Measurements from ENCODE around the gene TUBA3D. TPM values are rescaled to one million over a fixed set of nuclear protein-coding genes. Genes with fewer than 3 reads are reported as not detected.
"Not testable (repeated sequence)": the region's sequence is repeated elsewhere in the genome, so short reads cannot be mapped to it uniquely, and the experiment has no call there.

Gene TUBA3D
- total RNA-seq, 1 experiment from 2014 or later: not detected

- DNase-seq (ENCODE audit: low spot score): not testable (repeated sequence)
These were observed 8.3 kb downstream of the TUBA3D start for GRCh38 chr2:131483981-131484820.

DNA sequence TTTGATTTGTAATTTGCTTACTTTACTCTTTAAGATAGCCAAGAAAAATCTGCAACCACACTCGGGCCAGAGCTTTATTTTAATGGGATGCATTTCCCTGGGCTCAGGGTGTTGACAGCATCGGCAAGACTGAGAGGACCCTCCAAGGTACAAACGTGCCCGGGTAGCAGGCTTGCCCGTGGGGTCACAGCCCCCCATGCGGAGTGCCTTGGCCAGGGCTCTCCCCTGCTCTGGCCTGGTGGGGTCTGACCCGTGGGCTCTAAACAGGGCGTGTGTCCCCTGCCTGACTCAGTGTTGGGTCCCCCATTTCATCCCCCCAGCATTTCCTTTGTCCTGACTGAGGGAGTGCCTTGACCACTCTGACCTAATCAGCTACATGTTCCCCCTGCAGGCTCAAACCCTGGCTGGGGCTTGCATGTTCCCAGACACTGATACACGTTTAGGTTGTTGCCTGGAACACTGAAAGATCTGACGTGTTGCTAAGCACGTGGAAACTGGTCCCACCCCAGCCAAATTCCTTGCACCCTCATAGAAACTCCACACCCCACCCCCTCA, 9.1 kb downstream of the TUBA3D start:
- not testable (repeated sequence) for DNase-seq (ENCODE audit: low spot score)

DNA sequence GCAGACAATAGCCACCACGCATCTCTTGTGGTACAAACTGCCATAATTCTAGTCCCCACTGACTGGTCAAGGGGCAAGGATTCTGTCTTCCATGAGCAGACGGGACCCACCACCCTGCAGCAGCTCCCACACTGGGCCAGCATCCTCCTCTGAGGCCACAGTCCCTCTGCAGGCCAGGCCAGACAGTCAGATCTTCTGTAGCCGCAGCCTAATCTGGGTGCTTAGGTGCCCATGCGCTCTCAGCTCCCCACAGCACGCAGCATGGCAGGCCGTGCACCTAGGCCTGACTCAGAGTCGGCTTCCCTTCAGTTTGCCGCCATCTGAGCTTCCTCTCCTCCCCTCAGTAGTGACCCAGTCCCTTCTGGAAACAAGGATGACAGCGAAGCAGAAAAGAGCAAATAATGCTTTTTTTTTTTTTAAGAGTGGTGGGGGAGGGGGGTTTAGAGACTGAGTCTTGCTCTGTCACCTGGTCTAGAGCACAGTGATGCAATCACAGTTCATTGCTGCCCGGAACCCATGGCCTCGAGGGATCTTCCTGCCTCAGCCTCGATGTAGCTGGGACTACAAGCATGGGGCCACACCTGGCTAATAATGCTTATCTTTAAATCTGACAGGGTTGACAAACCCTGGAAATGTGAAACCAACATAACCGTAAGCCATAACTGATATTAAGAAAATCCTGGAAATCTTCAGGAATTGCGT, 10.4 kb downstream of the TUBA3D start:
- not testable (repeated sequence) for DNase-seq (ENCODE audit: low spot score)

DNA sequence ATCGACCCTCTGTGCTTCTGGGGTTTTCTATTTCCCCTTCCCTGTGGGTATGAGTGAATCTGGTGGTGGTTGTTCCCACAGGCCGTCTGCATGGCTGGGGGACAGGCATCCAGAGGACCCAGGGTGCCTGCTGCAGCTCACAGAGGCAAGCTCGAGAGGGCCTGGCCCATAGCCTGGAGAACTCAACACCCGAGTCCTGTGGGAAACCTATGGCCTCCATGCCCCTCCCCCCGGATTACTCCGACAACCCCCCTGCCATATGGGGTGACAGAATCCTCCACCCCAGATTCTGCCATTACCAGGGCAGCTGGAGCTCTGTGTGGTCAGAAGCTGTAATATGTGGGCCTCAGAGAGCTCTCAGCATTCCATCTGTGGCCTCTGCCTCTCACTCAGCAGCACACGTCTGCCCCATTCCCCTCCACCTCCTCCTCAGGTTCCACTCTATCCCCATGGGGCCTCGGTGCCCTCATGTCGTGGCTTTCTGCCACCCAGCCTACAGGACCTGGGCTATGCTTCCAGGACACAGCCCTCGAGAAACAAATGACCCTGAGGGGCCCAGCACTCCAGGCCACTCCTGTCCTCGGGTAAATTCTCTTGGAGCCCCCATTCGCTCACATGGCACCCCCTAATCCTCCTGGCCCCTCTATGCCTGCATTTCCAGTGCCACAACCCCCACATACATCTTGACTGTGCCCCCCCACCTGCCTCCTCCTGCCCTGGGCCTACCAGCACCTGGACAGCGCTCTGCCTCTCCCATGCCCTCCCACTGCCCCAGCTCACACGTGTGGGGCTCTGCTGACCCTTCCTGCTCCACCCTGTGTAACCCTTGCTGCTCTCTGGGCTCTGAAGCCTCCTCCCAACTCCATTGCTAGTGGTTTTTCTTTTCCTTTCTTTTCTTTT, 12.6 kb downstream of the TUBA3D start:
- DNase-seq (ENCODE audit: low spot score): no peak

GRCh38 chr2:131490616-131491468, 14.9 kb downstream of the TUBA3D start:
- DNase-seq (ENCODE audit: low spot score): not testable (repeated sequence)

- DNase-seq (ENCODE audit: low spot score): not testable (repeated sequence)
These were observed 15.5 kb downstream of the TUBA3D start for GRCh38 chr2:131491469-131491836.

DNA sequence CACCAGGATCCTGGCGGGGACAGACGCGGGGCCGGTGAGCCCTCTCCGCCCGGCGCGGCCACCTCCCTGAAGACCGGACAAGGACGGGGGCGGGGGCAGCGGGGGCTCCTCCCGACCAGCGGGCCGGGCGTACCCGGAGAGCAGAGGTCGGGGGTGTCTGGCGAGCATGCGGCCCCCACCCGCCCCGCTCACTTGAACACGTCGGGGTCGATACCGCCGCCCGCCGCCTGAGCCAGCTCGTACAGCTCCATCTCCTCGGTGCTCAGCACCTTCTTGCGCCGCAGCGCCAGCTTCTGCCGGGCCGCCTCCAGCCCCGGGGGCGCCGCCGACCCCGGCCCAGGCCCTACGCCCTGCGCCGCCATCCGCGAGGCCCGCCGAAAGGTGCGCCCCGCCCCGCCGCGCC, 16.1 kb downstream of the TUBA3D start, which contains the start of gene MZT2A:
TSS of gene MZT2A (minus strand) at position 383 of the 403 bp plus-strand sequence. CDS start at position 362, 21 bp downstream.
- not testable (repeated sequence) for DNase-seq (ENCODE audit: low spot score)

GRCh38 chr2:131492418-131493198, 16.7 kb downstream of the TUBA3D start:
- peak; percentile 95 for DNase-seq (ENCODE audit: low spot score)

DNA sequence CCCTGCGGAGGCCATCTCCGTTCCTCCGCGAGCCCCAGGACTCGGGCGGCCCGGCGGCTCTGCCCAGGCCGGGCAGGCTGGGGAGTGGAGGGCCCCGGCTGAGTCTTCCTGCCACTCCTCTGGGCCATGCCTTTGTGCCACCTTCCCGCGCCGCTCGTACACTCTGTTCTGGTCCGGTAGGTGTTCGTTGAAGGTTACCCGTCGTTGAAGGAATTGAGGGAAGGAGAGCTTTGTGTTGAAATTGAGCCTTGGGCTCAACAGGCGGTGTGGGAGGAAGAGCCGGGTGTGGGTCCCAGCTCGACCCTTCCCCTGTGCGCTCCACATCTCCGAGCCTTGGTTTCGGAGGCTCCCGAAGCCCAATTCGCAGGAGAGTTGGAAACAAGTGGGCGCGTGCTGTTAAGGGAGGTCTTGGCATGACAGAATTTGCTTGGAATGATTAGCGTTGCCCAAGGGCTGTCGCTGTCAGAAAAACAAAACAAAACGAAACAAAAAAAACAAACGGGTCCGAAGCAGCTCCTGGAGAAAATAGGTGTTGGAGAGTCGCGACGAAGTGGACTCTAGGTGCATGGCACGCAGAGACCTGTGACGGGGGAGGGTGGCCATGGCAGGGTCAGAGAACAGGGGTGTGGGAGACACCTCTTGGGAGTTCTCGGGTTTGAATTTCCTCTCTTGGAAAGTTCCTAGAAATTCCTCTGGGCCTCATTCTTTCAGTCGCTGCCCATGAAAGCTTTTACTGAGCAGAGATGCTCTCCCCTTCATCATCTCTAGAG, 17.5 kb downstream of the TUBA3D start:
- no peak for DNase-seq (ENCODE audit: low spot score)

- DNase-seq (ENCODE audit: low spot score): not testable (repeated sequence)
These were observed 19.6 kb downstream of the TUBA3D start for GRCh38 chr2:131495506-131495905.

- DNase-seq (ENCODE audit: low spot score): not testable (repeated sequence)
These were observed 22.5 kb downstream of the TUBA3D start for GRCh38 chr2:131498321-131498973.

DNA sequence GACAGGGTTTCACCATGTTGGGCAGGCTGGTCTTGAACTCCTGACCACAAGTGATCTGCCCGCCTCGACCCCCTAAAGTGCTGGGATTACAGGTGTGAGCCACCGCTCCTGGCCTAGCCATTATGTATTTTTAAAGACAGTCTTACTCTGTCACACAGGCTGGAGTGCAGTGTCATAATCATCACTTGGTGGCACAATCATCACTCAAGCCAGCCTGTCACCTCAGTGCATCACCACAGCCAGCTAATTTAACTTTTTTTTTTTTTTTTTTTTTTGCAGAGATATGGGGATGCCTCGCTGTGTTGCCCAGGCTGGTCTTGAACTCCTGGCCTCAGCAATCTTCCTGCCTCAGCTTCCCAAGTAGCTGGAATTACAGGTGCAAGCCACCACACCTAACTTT, 27.7 kb downstream of the TUBA3D start:
- DNase-seq (ENCODE audit: low spot score): not testable (repeated sequence)

DNA sequence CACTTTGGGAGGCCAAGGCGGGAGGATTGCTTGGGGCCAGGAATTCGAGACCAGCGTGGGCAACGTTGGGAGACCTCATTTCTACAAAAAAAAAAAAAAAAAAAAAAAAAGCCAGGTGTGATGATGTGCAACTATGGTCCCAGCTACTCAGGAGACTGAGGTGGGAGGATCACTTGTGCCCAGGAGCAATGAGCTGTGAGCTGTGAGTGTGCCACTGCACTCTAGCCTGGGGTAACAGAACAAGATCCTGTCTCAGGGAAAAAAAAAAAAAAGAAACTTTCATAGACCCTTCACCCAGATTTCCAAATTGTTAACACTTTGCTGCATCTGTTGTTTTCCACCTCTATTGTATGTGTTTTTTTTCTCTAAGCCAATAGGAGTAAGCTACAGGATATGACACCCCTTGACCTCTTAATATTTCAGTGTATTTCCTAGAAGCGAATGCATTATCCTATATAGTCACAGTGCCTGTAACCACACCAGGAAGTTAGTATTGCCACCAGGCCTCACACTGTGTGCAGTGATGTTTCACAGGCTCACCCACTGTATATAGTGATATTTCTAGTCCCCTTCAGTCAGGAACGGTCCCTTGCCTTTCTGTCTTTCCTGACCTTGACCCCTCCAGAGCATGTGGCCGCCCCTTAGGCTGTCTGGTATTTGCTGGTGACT, 28.3 kb downstream of the TUBA3D start:
- DNase-seq (ENCODE audit: low spot score): not testable (repeated sequence)

GRCh38 chr2:131509615-131510014, 33.7 kb downstream of the TUBA3D start:
- no peak for DNase-seq (ENCODE audit: low spot score)

DNA sequence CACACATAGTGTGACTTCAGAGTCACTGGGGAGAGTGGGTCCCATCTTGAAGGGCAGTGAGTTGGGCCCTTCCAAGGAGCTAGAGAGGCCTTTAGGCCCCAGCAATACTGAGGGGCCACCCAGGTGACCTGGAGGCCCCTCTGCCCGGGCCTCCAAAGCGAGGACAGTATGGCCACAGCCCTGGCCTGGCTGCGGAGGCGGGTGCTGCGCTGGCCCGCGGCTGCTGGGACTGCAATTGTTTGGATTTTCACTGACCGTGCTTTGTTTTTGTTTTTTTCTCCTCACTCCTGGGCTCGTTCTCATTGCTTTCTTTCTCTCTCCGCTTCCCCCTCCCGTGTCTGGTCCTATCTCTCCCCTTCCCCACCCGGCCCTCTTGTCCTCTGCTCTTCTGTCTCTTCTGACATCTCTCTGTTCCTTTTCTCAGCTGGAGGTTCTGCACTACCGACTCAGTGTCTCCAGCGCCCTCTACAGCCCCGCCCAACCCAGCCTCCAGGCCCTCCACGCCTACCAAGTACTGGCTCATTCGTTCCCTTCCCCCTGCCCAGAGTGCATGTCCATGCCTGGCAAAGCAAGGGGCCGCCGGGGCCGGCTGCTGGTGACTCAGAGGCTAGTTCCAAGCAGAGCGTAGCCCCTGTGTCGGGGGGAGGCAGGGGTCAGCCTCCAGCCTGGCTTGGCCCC, 35.5 kb downstream of the TUBA3D start:
- not testable (repeated sequence) for DNase-seq (ENCODE audit: low spot score)

GRCh38 chr2:131511969-131512870, 36.3 kb downstream of the TUBA3D start:
- DNase-seq (ENCODE audit: low spot score): not testable (repeated sequence)

Measured in H4 (cell line).